Activated T-helper 1 cell treated with anti-CD3 and anti-CD28 coated beads, Interleukin-12 subunit alpha, Interleukin-12 subunit beta, Interleukin-2, Interleukin-4 antibody, amounts not matched to agents 30 ng/mL and 10 ng/mL and 1 ng/mL, durations not matched to agents 14 hours and 24 hours and 36 hours (primary cell): ENCODE data around the gene TMEM250. TPM values are rescaled to one million over a fixed set of nuclear protein-coding genes. Genes with fewer than 3 reads are reported as not detected.

Source experiments
- DNase-seq: peaks from one replicate; pipeline ENCODE4 v3.0.0; 2021; ENCODE audit warnings: low spot score
- H3K27ac Mint-ChIP-seq: one replicate; pipeline ENCODE4 v1.8.0; 2021; ENCODE audit warnings: mild to moderate bottlenecking, mixed read lengths
- H3K27me3 Mint-ChIP-seq: one replicate; pipeline ENCODE4 v1.8.0; 2022; ENCODE audit warnings: mild to moderate bottlenecking, moderate library complexity, mixed read lengths; ENCODE audit not compliant: insufficient read depth
- H3K36me3 Mint-ChIP-seq: one replicate; pipeline ENCODE4 v1.8.0; 2021; ENCODE audit warnings: low read depth, mixed read lengths
- H3K4me1 Mint-ChIP-seq: one replicate; pipeline ENCODE4 v1.8.0; 2021; ENCODE audit warnings: low read depth, mixed read lengths
- H3K4me3 Mint-ChIP-seq: one replicate; pipeline ENCODE4 v1.8.0; 2021; ENCODE audit warnings: mild to moderate bottlenecking, moderate library complexity, mixed read lengths
- H3K9me3 Mint-ChIP-seq: one replicate; pipeline ENCODE4 v1.8.0; 2021; ENCODE audit warnings: mixed read lengths
- intact Hi-C: fragments of 100-400 bp; cut with micrococcal nuclease; formaldehyde crosslinking; loops from one replicate; pipeline ENCODE4 v1.15.1; 2024
- total RNA-seq: library from RNA; stranded (reverse); gene quantifications from 2 replicates; pipeline ENCODE4 v1.2.3, GENCODE V29; 2022

TMEM250 gene
- total RNA-seq, 1 donor from 2014 or later = 51.5 TPM

- intact Hi-C loops = no loop called here
- Mint-ChIP-seq H3K4me1 (no peaks in the 10 kb centered on the region), H3K4me3 (no peak overlapping the region), H3K36me3 (no peaks in the 10 kb centered on the region), H3K27me3 (no peaks in the 10 kb centered on the region), H3K27ac (no peak overlapping the region), H3K9me3 (no peaks in the 10 kb centered on the region)
- no peak for DNase-seq
These were observed 37.4 kb downstream of the TMEM250 start for GRCh38 chr9:136081113-136081825.

GRCh38 chr9:136080716-136081112 lies 38.0 kb downstream of the TMEM250 start:
- H3K27me3 Mint-ChIP-seq = no peaks in the 10 kb centered on the region
- no peak for DNase-seq
- H3K4me3 Mint-ChIP-seq = no peak overlapping the region
- H3K4me1 Mint-ChIP-seq = no peaks in the 10 kb centered on the region
- no peaks in the 10 kb centered on the region for H3K36me3 Mint-ChIP-seq
- no peak overlapping the region for H3K27ac Mint-ChIP-seq
- intact Hi-C loops = no loop called here
- H3K9me3 Mint-ChIP-seq = no peaks in the 10 kb centered on the region

- intact Hi-C loops = no loop called here
- H3K36me3 Mint-ChIP-seq = no peaks in the 10 kb centered on the region
- no peak overlapping the region for H3K4me3 Mint-ChIP-seq
- no peaks in the 10 kb centered on the region for H3K27me3 Mint-ChIP-seq
- no peak overlapping the region for H3K27ac Mint-ChIP-seq
- no peaks in the 10 kb centered on the region for H3K9me3 Mint-ChIP-seq
- no peaks in the 10 kb centered on the region for H3K4me1 Mint-ChIP-seq
- no peak for DNase-seq
These were observed 38.8 kb downstream of the TMEM250 start for GRCh38 chr9:136079916-136080246.

- Mint-ChIP-seq H3K4me1 (no peaks in the 10 kb centered on the region), H3K27me3 (no peaks in the 10 kb centered on the region), H3K36me3 (no peaks in the 10 kb centered on the region), H3K9me3 (no peaks in the 10 kb centered on the region), H3K27ac (no peak overlapping the region), H3K4me3 (no peak overlapping the region)
- no peak for DNase-seq
- intact Hi-C loops = no loop called here
These were observed 39.3 kb downstream of the TMEM250 start for GRCh38 chr9:136079211-136079915.

DNA sequence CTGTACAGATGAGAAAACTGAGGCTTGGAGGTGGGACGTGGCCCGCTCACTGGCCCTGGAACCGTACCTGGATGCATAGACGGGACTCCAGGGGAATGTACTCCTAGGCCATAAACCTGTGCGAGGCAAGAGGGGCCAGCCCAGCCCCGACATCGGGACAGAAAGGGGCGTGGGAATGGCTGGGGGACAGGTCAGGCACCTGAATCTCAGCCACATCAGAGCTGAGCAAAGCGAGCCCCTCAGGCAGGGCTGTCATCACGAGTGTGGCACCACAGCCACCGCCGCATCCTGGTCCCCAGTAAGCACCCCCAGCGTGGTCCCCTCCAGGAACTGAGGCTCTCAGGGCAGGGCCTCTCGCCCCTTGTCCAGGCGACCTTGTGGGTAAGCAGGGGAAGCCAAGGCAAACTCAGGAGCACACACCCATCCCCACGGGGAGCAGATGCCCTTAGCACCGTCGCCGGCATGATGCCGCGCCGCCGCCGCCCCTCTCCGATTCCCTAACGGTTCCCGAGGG lies 40.1 kb downstream of the TMEM250 start:
- no peak overlapping the region for H3K27ac Mint-ChIP-seq
- H3K4me3 Mint-ChIP-seq = no peak overlapping the region
- no peaks in the 10 kb centered on the region for H3K27me3 Mint-ChIP-seq
- DNase-seq = no peak
- no peaks in the 10 kb centered on the region for H3K4me1 Mint-ChIP-seq
- H3K9me3 Mint-ChIP-seq = no peaks in the 10 kb centered on the region
- H3K36me3 Mint-ChIP-seq = no peaks in the 10 kb centered on the region
- intact Hi-C loops = no loop called here

GRCh38 chr9:136078024-136078423 lies 40.7 kb downstream of the TMEM250 start:
- Mint-ChIP-seq H3K36me3 (no peaks in the 10 kb centered on the region), H3K27me3 (no peaks in the 10 kb centered on the region), H3K9me3 (no peaks in the 10 kb centered on the region), H3K4me3 (no peak overlapping the region), H3K27ac (no peak overlapping the region), H3K4me1 (no peaks in the 10 kb centered on the region)
- intact Hi-C loops = no loop called here
- no peak for DNase-seq

DNA sequence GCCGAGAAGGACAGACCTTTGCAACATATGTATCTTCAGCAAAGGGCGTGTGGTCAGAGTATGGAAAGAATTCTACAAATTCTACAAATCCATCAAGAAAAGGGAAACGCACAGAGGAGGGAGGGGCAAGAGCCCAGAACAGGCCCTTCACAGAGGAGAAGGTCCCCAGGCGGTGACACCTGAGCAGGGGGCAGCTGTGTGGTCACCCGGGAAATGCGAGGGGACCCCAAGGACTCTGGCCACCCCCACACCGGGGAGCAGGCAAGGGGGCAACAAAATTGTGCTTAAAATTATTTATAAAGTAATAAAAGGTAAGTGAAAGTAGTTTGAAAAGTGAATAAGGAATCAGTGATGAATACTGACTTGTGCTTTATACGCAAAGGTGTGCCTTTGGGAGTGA lies 41.2 kb downstream of the TMEM250 start:
- DNase-seq = no peak
- H3K27ac Mint-ChIP-seq = no peak overlapping the region
- intact Hi-C loops = no loop called here
- H3K4me1 Mint-ChIP-seq = no peaks in the 10 kb centered on the region
- H3K27me3 Mint-ChIP-seq = no peaks in the 10 kb centered on the region
- no peaks in the 10 kb centered on the region for H3K36me3 Mint-ChIP-seq
- H3K4me3 Mint-ChIP-seq = no peak overlapping the region
- H3K9me3 Mint-ChIP-seq = no peaks in the 10 kb centered on the region

GRCh38 chr9:136075881-136076678 lies 42.6 kb downstream of the TMEM250 start:
- intact Hi-C loops = no loop called here
- DNase-seq = no peak
- H3K36me3 Mint-ChIP-seq = no peaks in the 10 kb centered on the region
- no peak overlapping the region for H3K27ac Mint-ChIP-seq
- H3K4me1 Mint-ChIP-seq = no peaks in the 10 kb centered on the region
- no peak overlapping the region for H3K4me3 Mint-ChIP-seq
- no peaks in the 10 kb centered on the region for H3K9me3 Mint-ChIP-seq
- no peaks in the 10 kb centered on the region for H3K27me3 Mint-ChIP-seq

- no peaks in the 10 kb centered on the region for H3K36me3 Mint-ChIP-seq
- H3K4me3 Mint-ChIP-seq = no peak overlapping the region
- H3K27ac Mint-ChIP-seq = no peak overlapping the region
- no peaks in the 10 kb centered on the region for H3K27me3 Mint-ChIP-seq
- H3K4me1 Mint-ChIP-seq = no peaks in the 10 kb centered on the region
- intact Hi-C loops = no loop called here
- no peak for DNase-seq
- no peaks in the 10 kb centered on the region for H3K9me3 Mint-ChIP-seq
These were observed 43.4 kb downstream of the TMEM250 start for GRCh38 chr9:136075134-136075841.

- no peak for DNase-seq
- no peak overlapping the region for H3K27ac Mint-ChIP-seq
- H3K27me3 Mint-ChIP-seq = no peaks in the 10 kb centered on the region
These were observed 44.0 kb downstream of the TMEM250 start for GRCh38 chr9:136074706-136075105.

More at GRCh38 chr9:136074706-136075105, 44.0 kb downstream of the TMEM250 start:
- Mint-ChIP-seq H3K4me3 (no peak overlapping the region), H3K4me1 (no peaks in the 10 kb centered on the region), H3K36me3 (no peaks in the 10 kb centered on the region), H3K9me3 (no peaks in the 10 kb centered on the region)
- intact Hi-C loops = no loop called here
